Stimulated activated CD4-positive, alpha-beta T cell treated with anti-CD3 and anti-CD28 coated beads, Interleukin-15, amount 100 ng/mL, for 48 hours (primary cell): ENCODE measurements around the gene AFAP1L2.

Experiments used
- DNase-seq, 2 donors: peaks; one replicate each; pipeline ENCODE4 v3.0.0-alpha.2; 2020; ENCODE audit warnings: low read depth in 2 of 2

The AFAP1L2 gene

GRCh38 chr10:114266521-114266920 lies 137.8 kb downstream of the AFAP1L2 start:
- DNase-seq, result no peak

- DNase-seq, result no peak
Measured at GRCh38 chr10:114265392-114266053, 138.8 kb downstream of the AFAP1L2 start.

- no peak for DNase-seq
Measured at GRCh38 chr10:114262496-114262895, 141.8 kb downstream of the AFAP1L2 start.

- DNase-seq, result no peak
Measured at GRCh38 chr10:114261076-114261475, 143.2 kb downstream of the AFAP1L2 start.

- no peak for DNase-seq
Measured at GRCh38 chr10:114260366-114260765, 143.9 kb downstream of the AFAP1L2 start.

- no peak for DNase-seq
Measured at GRCh38 chr10:114259824-114260223, 144.5 kb downstream of the AFAP1L2 start.

GRCh38 chr10:114258274-114258840 lies 145.9 kb downstream of the AFAP1L2 start:
- no peak for DNase-seq

- DNase-seq, result no peak
Measured at GRCh38 chr10:114257498-114257897, 146.8 kb downstream of the AFAP1L2 start.

- DNase-seq, result no peak
Measured at GRCh38 chr10:114256822-114257221, 147.5 kb downstream of the AFAP1L2 start.

GRCh38 chr10:114256008-114256765 lies 148.1 kb downstream of the AFAP1L2 start:
- DNase-seq, result no peak

GRCh38 chr10:114255227-114255626 lies 149.1 kb downstream of the AFAP1L2 start:
- no peak for DNase-seq

- DNase-seq, result no peak
Measured at GRCh38 chr10:114252883-114253282, 151.4 kb downstream of the AFAP1L2 start.

GRCh38 chr10:114252092-114252491 lies 152.2 kb downstream of the AFAP1L2 start:
- no peak for DNase-seq

GRCh38 chr10:114250716-114251115 lies 153.6 kb downstream of the AFAP1L2 start:
- no peak for DNase-seq

- no peak for DNase-seq
Measured at GRCh38 chr10:114250236-114250635, 154.1 kb downstream of the AFAP1L2 start.

GRCh38 chr10:114246679-114247305 lies 157.5 kb downstream of the AFAP1L2 start:
- DNase-seq, result no peak

GRCh38 chr10:114245121-114245791 lies 159.0 kb downstream of the AFAP1L2 start:
- no peak for DNase-seq
